ENCODE data around the gene KCNH6. TPM values are rescaled to one million over a fixed set of nuclear protein-coding genes. Genes with fewer than 3 reads are reported as not detected.

KCNH6 gene
- total RNA-seq, 3 donors from 2014 or later (not counting 1 experiment from before 2014, with no cell fraction given) = not detected

Other genes with a start within 250 kb of the KCNH6 start
- gene CYB561, start 77.1 kb upstream of the KCNH6 start, total RNA-seq = 10 to 100 TPM; 16.3 to 19.3 (median 19.2) TPM
- 1 to 10 TPM in 2 of 3 donors, under 1 TPM in 1; 0.86 to 1.2 (median 1.0) TPM for gene ACE, start 46.3 kb upstream of the KCNH6 start, total RNA-seq
- 10 to 100 TPM; 55.5 to 83.5 (median 72.2) TPM for gene DCAF7, start 27.1 kb downstream of the KCNH6 start, total RNA-seq
- gene TACO1, start 77.5 kb downstream of the KCNH6 start, total RNA-seq = 10 to 100 TPM in 1 of 3 donors, 1 to 10 TPM in 2; 7.1 to 10.9 (median 9.2) TPM
- gene MAP3K3, start 99.1 kb downstream of the KCNH6 start, total RNA-seq = 10 to 100 TPM; 82.0 to 89.2 (median 88.5) TPM
- gene LIMD2, start 176.8 kb downstream of the KCNH6 start, total RNA-seq = 100 to 1,000 TPM; 513 to 546 (median 524) TPM
- gene STRADA, start 218.4 kb downstream of the KCNH6 start, total RNA-seq = 10 to 100 TPM; 72.6 to 83.1 (median 78.2) TPM